IMR-90 (cell line): Measurements from ENCODE around the gene SYT6. TPM values are rescaled to one million over a fixed set of nuclear protein-coding genes. Genes with fewer than 3 reads are reported as not detected.

Source experiments
- ATAC-seq: fragments of 200-7000 bp; cut with Tn5 transposase; 2 replicates; pipeline ENCODE4 v1.9.1; 2020; ENCODE audit warnings: low read depth, mild to moderate bottlenecking, moderate library complexity
- BruUV-seq: library from RNA; stranded (reverse); fragments of 400-500 nt; replicated peaks from 2 replicates; lab custom pipeline; 2021; lab: Mats Ljungman, UMichigan
- CTCF ChIA-PET: fragments of 300-600 bp; formaldehyde crosslinking; extraction: SDS; loops from one replicate; lab custom pipeline; 2021; ENCODE audit warnings: antibody characterized with exemption; lab: Yijun Ruan, JAX
- POLR2A ChIA-PET: fragments of 300-600 bp; sonication (Branson Sonifier 250); formaldehyde crosslinking; loops from one replicate; lab custom pipeline; 2022; ENCODE audit warnings: antibody characterized with exemption; ENCODE audit not compliant: unreplicated experiment; lab: Charles Lee
- DNase-seq: peaks from one replicate; pipeline ENCODE4 v3.0.0; 2013
- H2AFZ ChIP-seq: replicated peaks from 2 replicates; pipeline ENCODE3; 2013; ENCODE audit warnings: low read length, mild to moderate bottlenecking; ENCODE audit not compliant: poor library complexity
- H2AK5ac ChIP-seq: 2 replicates; pipeline ENCODE4 v1.6.1; 2013; ENCODE audit warnings: low read depth, low read length, inconsistent platforms
- H2AK9ac ChIP-seq: replicated peaks from 2 replicates; pipeline ENCODE3; 2013; ENCODE audit warnings: mild to moderate bottlenecking, low read depth, low read length, moderate library complexity; ENCODE audit not compliant: poor library complexity
- H2BK120ac ChIP-seq: 2 replicates; pipeline ENCODE4 v1.6.1; 2013; ENCODE audit warnings: low read depth, low read length, inconsistent platforms
- H2BK15ac ChIP-seq: 3 replicates; pipeline ENCODE4 v1.6.1; 2013; ENCODE audit warnings: low read depth, low read length, inconsistent platforms
- H2BK20ac ChIP-seq: 2 replicates; pipeline ENCODE4 v1.6.1; 2013; ENCODE audit warnings: low read depth, mild to moderate bottlenecking, inconsistent platforms, low read length, moderate library complexity
- H2BK5ac ChIP-seq: 2 replicates; pipeline ENCODE4 v1.6.1; 2013; ENCODE audit warnings: mild to moderate bottlenecking, low read depth, low read length, inconsistent platforms; ENCODE audit not compliant: poor library complexity, severe bottlenecking
- H3K14ac ChIP-seq: replicated peaks from 2 replicates; pipeline ENCODE4 v1.6.1; 2013; ENCODE audit warnings: low read depth, low read length, inconsistent platforms
- H3K18ac ChIP-seq: 2 replicates; pipeline ENCODE4 v1.6.1; 2013; ENCODE audit warnings: low read depth, low read length, control low read depth
- H3K23ac ChIP-seq: 2 replicates; pipeline ENCODE4 v1.6.1; 2013; ENCODE audit warnings: low read depth, low read length, inconsistent platforms
- H3K27ac ChIP-seq: 2 replicates; pipeline ENCODE4 v1.5.1; 2013; ENCODE audit warnings: mild to moderate bottlenecking, control low read depth, low read length; ENCODE audit not compliant: insufficient read depth
- H3K27me3 ChIP-seq: 2 replicates; pipeline ENCODE4 v1.6.1; 2013; ENCODE audit warnings: low read length; ENCODE audit not compliant: control insufficient read depth, insufficient read depth
- H3K36me3 ChIP-seq: 2 replicates; pipeline ENCODE4 v1.6.1; 2013; ENCODE audit warnings: low read length, mixed read lengths; ENCODE audit not compliant: control insufficient read depth, insufficient read depth
- H3K4ac ChIP-seq: 2 replicates; pipeline ENCODE4 v1.6.1; 2013; ENCODE audit warnings: low read depth, low read length, inconsistent platforms
- H3K4me1 ChIP-seq: 2 replicates; pipeline ENCODE4 v1.6.1; 2013; ENCODE audit warnings: low read length, mixed read lengths; ENCODE audit not compliant: control insufficient read depth, insufficient read depth
- H3K4me2 ChIP-seq: 2 replicates; pipeline ENCODE4 v1.6.1; 2013; ENCODE audit warnings: low read depth, mild to moderate bottlenecking, control low read depth, low read length, moderate library complexity
- H3K4me3 ChIP-seq: 2 replicates; pipeline ENCODE4 v1.5.1; 2013; ENCODE audit warnings: low read depth, mild to moderate bottlenecking, control low read depth, low read length, moderate library complexity; ENCODE audit not compliant: insufficient read depth
- H3K56ac ChIP-seq: 2 replicates; pipeline ENCODE4 v1.6.1; 2013; ENCODE audit warnings: low read length, inconsistent platforms; ENCODE audit not compliant: insufficient read depth; ENCODE audit errors: extremely low read depth
- H3K79me1 ChIP-seq, 2 experiments: 2 replicates each; pipeline ENCODE4 v1.6.1; 2013; ENCODE audit warnings: low read length in 2 of 2, inconsistent platforms in 1 of 2, low read depth in 1 of 2
- H3K9ac ChIP-seq: 2 replicates; pipeline ENCODE4 v1.6.1; 2013; ENCODE audit warnings: low read depth, low read length, control low read depth
- H3K9me1 ChIP-seq: 2 replicates; pipeline ENCODE4 v1.6.1; 2013; ENCODE audit warnings: low read length, inconsistent platforms; ENCODE audit not compliant: insufficient read depth
- H3K9me3 ChIP-seq: 2 replicates; pipeline ENCODE4 v1.6.1; 2013; ENCODE audit warnings: low read length; ENCODE audit not compliant: control insufficient read depth, insufficient read depth
- H4K20me1 ChIP-seq: 2 replicates; pipeline ENCODE4 v1.6.1; 2013; ENCODE audit warnings: low read length, inconsistent platforms; ENCODE audit not compliant: insufficient read depth
- H4K5ac ChIP-seq: 2 replicates; pipeline ENCODE4 v1.6.1; 2013; ENCODE audit warnings: mild to moderate bottlenecking, low read depth, low read length, control low read depth
- H4K8ac ChIP-seq, 2 experiments: 2 replicates each; pipeline ENCODE4 v1.6.1; 2013; ENCODE audit warnings: low read depth in 2 of 2, low read length in 2 of 2, control low read depth in 1 of 2, inconsistent platforms in 1 of 2
- H4K91ac ChIP-seq: 2 replicates; pipeline ENCODE4 v1.6.1; 2013; ENCODE audit warnings: low read depth, low read length, inconsistent platforms; ENCODE audit not compliant: insufficient read depth
- CEBPB ChIP-seq: IDR thresholded peaks from 2 replicates; pipeline ENCODE4 v1.6.1; 2012; ENCODE audit warnings: low read depth, low read length, improper control_type of control experiment
- RAD21 ChIP-seq: IDR thresholded peaks from 2 replicates; pipeline ENCODE4 v1.6.1; 2012; ENCODE audit warnings: low read length, improper control_type of control experiment
- RCOR1 ChIP-seq: IDR thresholded peaks from 2 replicates; pipeline ENCODE4 v1.6.1; 2012; ENCODE audit warnings: mild to moderate bottlenecking, low read length, improper control_type of control experiment; ENCODE audit not compliant: insufficient replicate concordance
- RFX5 ChIP-seq: IDR thresholded peaks from 2 replicates; pipeline ENCODE4 v1.8.0; 2012; ENCODE audit warnings: low read depth, mild to moderate bottlenecking, low read length, moderate library complexity
- WGBS, 2 experiments: methylation state at CpG; one replicate each; pipeline versions ENCODE4 v1.1.5 to v1.1.7; 2013; ENCODE audit warnings: missing lambda C conversion rate in 2 of 2; ENCODE audit not compliant: insufficient read length in 1 of 2; ENCODE audit errors: extremely low coverage in 2 of 2; 5-methylcytosine and 5-hydroxymethylcytosine counted together
- dilution Hi-C: fragments of 300-500 bp; cut with HindIII; formaldehyde crosslinking; loops from one replicate; pipeline ENCODE4 v1.14.3; 2018; ENCODE audit warnings: low sequenced_read_pairs; ENCODE audit not compliant: unreplicated experiment
- in situ Hi-C: fragments of 300-500 bp; cut with MboI; formaldehyde crosslinking; loops from 3 replicates; pipeline ENCODE4 v1.14.3; 2019; ENCODE audit warnings: low sequenced_read_pairs, inconsistent platforms, mixed read lengths
- intact Hi-C: fragments of 100-400 bp; cut with micrococcal nuclease; formaldehyde crosslinking; loops from 2 replicates; pipeline ENCODE4 v1.10.0; 2022
- polyA plus RNA-seq, 3 experiments: library from polyadenylated mRNA; depleted of rRNA; stranded (reverse); fragments of >200 nt; gene quantifications; 2 replicates each; pipeline ENCODE4 v1.2.3, GENCODE V29; 2012; ENCODE audit warnings: low replicate concordance in 1 of 3
- total RNA-seq: library from RNA; depleted of rRNA; stranded (reverse); fragments of >200 nt; gene quantifications from 2 replicates; pipeline ENCODE4 v1.2.3, GENCODE V29; 2012

Gene SYT6
- total and polyA plus RNA-seq, 2 of the 4 experiments (the other 2 are of a cell fraction) = not detected

DNA sequence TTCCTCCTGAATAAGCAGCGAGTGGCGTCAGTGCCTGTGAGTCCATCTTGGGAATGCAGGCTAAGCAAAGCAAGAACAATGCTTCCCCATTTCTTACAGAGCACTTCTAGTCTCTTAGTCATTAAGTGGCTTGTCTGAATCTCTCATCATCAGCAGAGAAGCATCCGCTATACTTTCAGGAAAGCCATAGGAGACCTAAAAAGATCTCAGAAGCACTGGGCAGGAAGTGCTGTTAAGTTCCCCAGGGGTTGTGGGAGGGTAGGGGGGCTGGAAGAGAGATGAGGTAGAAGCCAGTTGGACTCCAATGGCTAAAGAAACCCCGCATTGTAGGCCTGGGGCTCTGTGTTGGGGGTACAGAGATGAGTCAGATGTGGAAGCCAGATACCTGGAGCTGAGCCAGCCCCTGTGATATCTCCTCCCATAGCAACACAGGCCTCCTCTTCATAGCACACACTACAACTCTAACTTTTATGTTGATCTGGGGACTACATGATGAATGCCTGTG is 44.9 kb downstream of the SYT6 start:
- no peak overlapping the region for H4K8ac ChIP-seq
- no peak overlapping the region for H2BK5ac ChIP-seq
- no CpG with 5 or more reads among the region's 4 CpGs for WGBS, 2 experiments
- in situ Hi-C loops = no loop called here
- no peaks in the 10 kb centered on the region for H4K20me1 ChIP-seq
- no peak for DNase-seq
- no peaks in the 10 kb centered on the region for H3K79me1 ChIP-seq
- H3K4me3 ChIP-seq = no peak overlapping the region
- no peaks in the 10 kb centered on the region for H3K9me3 ChIP-seq
- POLR2A ChIA-PET = no interaction called here
- no TSS peak for BruUV-seq
- H3K14ac ChIP-seq = no peak overlapping the region
- H3K36me3 ChIP-seq = no peaks in the 10 kb centered on the region
- no peaks in the 10 kb centered on the region for H3K4me1 ChIP-seq
- no peak overlapping the region for H3K56ac ChIP-seq
- no peak overlapping the region for H3K18ac ChIP-seq
- no peak overlapping the region for H2BK120ac ChIP-seq
- no peak overlapping the region for H4K5ac ChIP-seq
- H2AK9ac ChIP-seq = no peak overlapping the region
- no peak overlapping the region for H2AK5ac ChIP-seq
- H3K4me2 ChIP-seq = no peak overlapping the region
- dilution Hi-C loops = no loop called here
- no peak for ATAC-seq
- H3K23ac ChIP-seq = no peak overlapping the region
- H3K9me1 ChIP-seq = no peaks in the 10 kb centered on the region
- no peak overlapping the region for H3K4ac ChIP-seq
- H2BK20ac ChIP-seq = no peak overlapping the region
- peaks cover 29% of the 10 kb centered on the region for H3K27me3 ChIP-seq
- H3K9ac ChIP-seq = no peak overlapping the region
- H2AFZ ChIP-seq = no peak overlapping the region
- intact Hi-C loops = no loop called here
- no peak overlapping the region for H4K91ac ChIP-seq
- H2BK15ac ChIP-seq = no peak overlapping the region
- no peak overlapping the region for H3K27ac ChIP-seq
- CTCF ChIA-PET = no interaction called here
- TF ChIP-seq RCOR1 = no peak
- TF ChIP-seq RAD21 = no peak
- TF ChIP-seq CEBPB = no peak
- TF ChIP-seq RFX5 = no peak
